NT2/D1 (cell line): ENCODE data around the gene ATP5PB.
A peak's percentile ranks its signal among the peaks of the same experiment; 100 is the strongest.

ENCODE experiments used
- DNase-seq: peaks from one replicate; pipeline ENCODE4 v3.0.0-alpha.2; 2011; ENCODE audit warnings: low read depth, low spot score
- H3K27me3 ChIP-seq: 2 replicates; pipeline ENCODE4 v1.6.0; 2011; ENCODE audit warnings: mild to moderate bottlenecking; ENCODE audit not compliant: insufficient read length, insufficient read depth
- H3K36me3 ChIP-seq: 2 replicates; pipeline ENCODE4 v1.6.1; 2011; ENCODE audit warnings: mild to moderate bottlenecking, low read length, mixed read lengths; ENCODE audit not compliant: insufficient read depth, insufficient read length
- H3K4me1 ChIP-seq: 2 replicates; pipeline ENCODE4 v1.5.1; 2011; ENCODE audit not compliant: insufficient read depth, insufficient read length
- H3K4me3 ChIP-seq: 2 replicates; pipeline ENCODE4 v1.5.1; 2011; ENCODE audit warnings: low read depth; ENCODE audit not compliant: insufficient read length
- H3K9ac ChIP-seq: 2 replicates; pipeline ENCODE4 v1.6.0; 2011; ENCODE audit warnings: low read depth; ENCODE audit not compliant: insufficient read length
- H3K9me3 ChIP-seq: 2 replicates; pipeline ENCODE4 v1.5.1; 2011; ENCODE audit warnings: mild to moderate bottlenecking, low read length; ENCODE audit not compliant: insufficient read depth
- SUZ12 ChIP-seq: IDR thresholded peaks from 2 replicates; pipeline ENCODE4 v1.6.1; 2011; ENCODE audit not compliant: insufficient read length, insufficient read depth; ENCODE audit errors: extremely low read depth
- YY1 ChIP-seq: IDR thresholded peaks from 2 replicates; pipeline ENCODE4 v1.6.1; 2011; ENCODE audit not compliant: insufficient read length, insufficient read depth
- ZNF274 ChIP-seq: IDR thresholded peaks from 2 replicates; pipeline ENCODE4 v1.6.1; 2011; ENCODE audit warnings: mild to moderate bottlenecking, low read depth, low read length

The ATP5PB gene

DNA sequence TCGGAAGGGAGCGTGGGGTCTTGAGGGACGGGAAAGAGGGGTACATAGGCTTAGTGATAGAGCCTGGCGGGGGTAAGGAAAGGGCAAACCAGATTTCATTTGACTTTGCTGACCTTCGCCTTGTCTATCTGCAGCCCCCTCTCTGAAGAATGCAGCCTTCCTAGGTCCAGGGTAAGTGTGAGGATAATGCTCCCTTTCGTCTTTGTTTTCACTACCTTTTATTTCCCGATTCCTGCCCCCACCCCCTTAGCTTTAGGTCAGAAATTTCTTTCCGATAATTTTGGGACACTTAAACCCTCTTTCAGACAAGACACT, 396 bp downstream of the ATP5PB start:
- Histone ChIP-seq H3K36me3 (peaks cover 77% of the 10 kb centered on the region), H3K9me3 (no peaks in the 10 kb centered on the region), H3K4me3 (peak overlapping the region; percentile 97), H3K27me3 (no peaks in the 10 kb centered on the region), H3K4me1 (peaks cover 3% of the 10 kb centered on the region), H3K9ac (peak overlapping the region; percentile 95)
- TF ChIP-seq YY1 = no peak
- no peak for TF ChIP-seq ZNF274
- TF ChIP-seq SUZ12 = no peak
- DNase-seq = no peak

- no peaks in the 10 kb centered on the region for H3K9me3 ChIP-seq
- TF ChIP-seq SUZ12 (no peak), ZNF274 (no peak), YY1 (no peak)
- H3K36me3 ChIP-seq = peaks cover 77% of the 10 kb centered on the region
- peaks cover 3% of the 10 kb centered on the region for H3K4me1 ChIP-seq
- DNase-seq = no peak
- no peaks in the 10 kb centered on the region for H3K27me3 ChIP-seq
- peak overlapping the region; percentile 97 for H3K4me3 ChIP-seq
- H3K9ac ChIP-seq = peak overlapping the region; percentile 95
Measured at GRCh38 chr1:111450185-111450584, 921 bp downstream of the ATP5PB start.

- H3K4me1 ChIP-seq = no peaks in the 10 kb centered on the region
- DNase-seq = no peak
- H3K9me3 ChIP-seq = no peaks in the 10 kb centered on the region
- H3K36me3 ChIP-seq = peaks cover 75% of the 10 kb centered on the region
- no peak overlapping the region for H3K9ac ChIP-seq
- H3K27me3 ChIP-seq = no peaks in the 10 kb centered on the region
- TF ChIP-seq YY1 (no peak), SUZ12 (no peak), ZNF274 (no peak)
- H3K4me3 ChIP-seq = no peak overlapping the region
Measured at GRCh38 chr1:111452581-111452980, 3.3 kb downstream of the ATP5PB start.

GRCh38 chr1:111453706-111454105, 4.4 kb downstream of the ATP5PB start:
- H3K4me3 ChIP-seq = no peak overlapping the region
- no peak overlapping the region for H3K9ac ChIP-seq
- DNase-seq = no peak
- no peaks in the 10 kb centered on the region for H3K27me3 ChIP-seq
- H3K36me3 ChIP-seq = peaks cover 82% of the 10 kb centered on the region
- no peaks in the 10 kb centered on the region for H3K9me3 ChIP-seq
- TF ChIP-seq ZNF274 = no peak
- no peak for TF ChIP-seq YY1
- no peak for TF ChIP-seq SUZ12
- H3K4me1 ChIP-seq = no peaks in the 10 kb centered on the region

- peaks cover 96% of the 10 kb centered on the region for H3K36me3 ChIP-seq
- no peak for DNase-seq
- H3K4me1 ChIP-seq = no peaks in the 10 kb centered on the region
- TF ChIP-seq SUZ12 (no peak), YY1 (no peak), ZNF274 (no peak)
- H3K9ac ChIP-seq = no peak overlapping the region
- no peaks in the 10 kb centered on the region for H3K9me3 ChIP-seq
- H3K27me3 ChIP-seq = no peaks in the 10 kb centered on the region
- H3K4me3 ChIP-seq = no peak overlapping the region
Measured at GRCh38 chr1:111454859-111455641, 5.8 kb downstream of the ATP5PB start.

DNA sequence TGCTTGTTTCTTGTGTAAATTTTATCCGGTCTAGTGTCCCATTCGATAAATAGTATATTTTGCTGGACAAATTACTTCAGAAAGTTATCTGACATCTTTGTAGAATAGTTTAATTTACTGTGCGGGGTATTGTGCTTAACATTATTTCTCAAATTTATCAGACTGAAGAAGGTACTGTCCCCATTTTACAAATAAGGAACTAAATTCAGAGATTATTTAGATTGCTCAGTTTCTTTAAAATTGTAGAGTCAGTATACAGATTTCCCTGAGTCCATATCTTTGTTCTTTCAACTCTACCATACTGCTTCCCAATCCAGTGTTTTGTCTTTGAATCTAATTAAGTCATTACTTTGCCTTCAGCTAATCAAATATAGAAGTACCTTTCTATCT, 6.4 kb downstream of the ATP5PB start:
- no peak for DNase-seq
- TF ChIP-seq SUZ12 = no peak
- no peak for TF ChIP-seq ZNF274
- no peak for TF ChIP-seq YY1
- Histone ChIP-seq H3K9ac (no peak overlapping the region), H3K9me3 (no peaks in the 10 kb centered on the region), H3K4me1 (no peaks in the 10 kb centered on the region), H3K4me3 (no peak overlapping the region), H3K36me3 (peaks cover 96% of the 10 kb centered on the region), H3K27me3 (no peaks in the 10 kb centered on the region)

DNA sequence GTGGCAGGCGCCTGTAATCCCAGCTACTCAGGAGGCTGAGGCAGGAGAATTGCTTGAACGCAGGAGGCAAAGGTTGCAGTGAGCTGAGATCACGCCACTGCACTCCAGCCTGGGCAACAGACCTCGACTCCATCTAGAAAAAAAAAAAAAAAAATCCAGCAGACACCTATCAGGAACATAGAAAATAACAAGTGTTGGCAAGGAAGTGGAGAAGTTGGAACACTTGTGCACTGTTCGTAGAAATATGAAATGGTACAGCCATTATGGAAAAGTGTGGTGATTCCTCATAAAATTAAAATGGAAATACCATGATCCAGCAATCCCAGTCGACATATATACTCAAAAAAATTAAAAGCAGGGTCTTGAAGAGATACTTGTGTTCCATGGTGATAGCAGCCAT, 12.5 kb downstream of the ATP5PB start:
- no peaks in the 10 kb centered on the region for H3K9me3 ChIP-seq
- no peaks in the 10 kb centered on the region for H3K4me1 ChIP-seq
- TF ChIP-seq YY1 (no peak), SUZ12 (no peak), ZNF274 (no peak)
- no peak overlapping the region for H3K4me3 ChIP-seq
- peaks cover 66% of the 10 kb centered on the region for H3K36me3 ChIP-seq
- H3K9ac ChIP-seq = no peak overlapping the region
- no peaks in the 10 kb centered on the region for H3K27me3 ChIP-seq
- DNase-seq = no peak
